ENCODE results near the gene MON2. TPM values are rescaled to one million over a fixed set of nuclear protein-coding genes. Genes with fewer than 3 reads are reported as not detected.

The MON2 gene
- total and polyA plus RNA-seq, 2 of the 8 experiments (the other 6 are each of a cell fraction or from before 2014, with no cell fraction given), result 3.8 to 21.8 TPM

DNA sequence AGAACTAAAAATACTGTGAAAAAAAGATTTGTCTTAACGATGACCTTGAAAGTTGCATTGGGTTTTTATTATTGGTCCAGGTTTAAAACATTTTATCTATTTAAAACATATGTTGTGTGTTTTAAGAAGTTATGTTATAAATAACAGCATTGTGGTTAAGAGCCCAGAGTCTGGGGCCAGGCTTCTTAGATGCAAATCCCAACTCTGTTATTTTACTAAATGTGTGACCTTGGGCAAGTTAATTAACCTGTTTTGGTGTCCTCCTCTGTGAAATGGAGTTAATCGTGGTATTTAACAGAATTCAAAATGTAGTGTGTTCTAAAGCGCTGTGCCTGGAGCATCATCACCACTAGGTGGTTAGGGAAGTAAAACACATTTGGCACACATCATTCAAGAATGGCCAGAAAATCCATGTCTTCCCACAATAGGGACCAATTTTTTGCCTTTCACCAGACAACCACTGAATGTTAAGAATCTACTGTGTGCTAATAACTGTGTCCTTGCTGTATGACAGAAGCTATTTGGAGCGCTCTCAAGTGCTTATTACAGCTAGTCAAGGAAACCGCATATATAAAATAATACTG is 133.3 kb downstream of the MON2 start:
- Histone ChIP-seq H3K14ac (ENCODE audit: insufficient read length) (no peak overlapping the region), H3K4me2 (ENCODE audit: insufficient read depth in 1 of 2, low read depth in 2 of 2, low read length in 2 of 2) (no peak overlapping the region), H2AFZ (ENCODE audit: low read length) (no peak overlapping the region), H3K23me2 (ENCODE audit: low read depth, low read length) (no peaks in the 10 kb centered on the region), H3K4ac (replicated peaks; ENCODE audit: insufficient read length, low read depth, low read length) (no peak overlapping the region), H3K4me1 (replicated peaks in 1 of 4; ENCODE audit: control insufficient read depth in 3 of 4, insufficient read depth in 4 of 4, low read length in 3 of 4) (peaks cover 0 to 6% (median under 1%) of the 10 kb centered on the region in 4 experiments; a peak in 3 of 7 replicates), H3K27ac (ENCODE audit: low read depth, low read length) (no peak overlapping the region), H2BK5ac (ENCODE audit: low read depth, low read length) (no peak overlapping the region), H3K4me3 (ENCODE audit: extremely low read depth in 1 of 4, insufficient read depth in 2 of 4, low read depth in 3 of 4, low read length in 4 of 4) (no peak overlapping the region), H4K91ac (replicated peaks; ENCODE audit: insufficient read length, low read length) (no peak overlapping the region), H2BK12ac (ENCODE audit: low read depth, low read length) (no peak overlapping the region), H3K9ac (replicated peaks in 1 of 4; ENCODE audit: extremely low read depth in 1 of 4, low read depth in 3 of 4, low read length in 3 of 4) (no peak overlapping the region), H3K79me2 (ENCODE audit: control insufficient read depth in 1 of 2, insufficient read depth in 2 of 2, low read length in 2 of 2) (peaks cover 0 to 12% of the 10 kb centered on the region in 2 experiments; a peak in 2 of 4 replicates), H3K23ac (ENCODE audit: insufficient read length) (no peak overlapping the region), H2AK5ac (ENCODE audit: low read depth, low read length) (no peak overlapping the region), H2BK120ac (replicated peaks; ENCODE audit: low read depth, low read length) (no peak overlapping the region), H3K9me3 (ENCODE audit: insufficient read depth in 2 of 2, low read depth in 1 of 2, low read length in 1 of 2) (no peaks in the 10 kb centered on the region), H3K27me3 (replicated peaks in 1 of 4; ENCODE audit: control insufficient read depth in 3 of 4, extremely low read depth in 1 of 4, insufficient read depth in 3 of 4, low read length in 3 of 4) (no peaks in the 10 kb centered on the region), H2BK20ac (ENCODE audit: low read length) (no peak overlapping the region), H4K8ac (ENCODE audit: extremely low read depth, insufficient read depth, low read length) (no peak overlapping the region), H3K36me3 (ENCODE audit: control insufficient read depth in 2 of 4, insufficient read depth in 4 of 4, low read length in 3 of 4) (no peaks in the 10 kb centered on the region), H2BK15ac (ENCODE audit: low read length) (no peak overlapping the region), H3K18ac (ENCODE audit: extremely low read depth, low read length) (no peak overlapping the region), H4K20me1 (replicated peaks in 1 of 2; ENCODE audit: control insufficient read depth in 1 of 2, insufficient read depth in 2 of 2, low read length in 2 of 2) (peaks cover 0 to 1% of the 10 kb centered on the region in 2 experiments), H4K5ac (ENCODE audit: insufficient read length, low read depth, low read length) (no peak overlapping the region), H3K56ac (replicated peaks; ENCODE audit: insufficient read length, low read depth, low read length) (no peak overlapping the region), H3K79me1 (ENCODE audit: low read depth, low read length) (no peaks in the 10 kb centered on the region)
- ChIA-PET POLR2A (ENCODE audit: partially characterized antibody) (no interaction called here), CTCF (ENCODE audit: partially characterized antibody) (interaction anchor here (0.6 to 1.3 kb wide), 9 partner anchors 9 to 199 kb away, joined by 3 to 4 read pairs (median 3); no protein-coding TSS in a partner anchor)
- 89% methylated on average over 5 of the region's 5 CpGs; no CpG with 5 or more reads in 1 of the 2 experiments for WGBS, 2 experiments (ENCODE audit: extremely low coverage in 1 of 2, insufficient coverage in 1 of 2, insufficient read length in 1 of 2, insufficient replicate concordance in 2 of 2, low coverage in 1 of 2, low lambda C conversion rate in 2 of 2, missing lambda C conversion rate in 1 of 2)
- FAIRE-seq (no peak), DNase-seq (ENCODE audit: low read depth in 1 of 2, low spot score in 2 of 2) (no peak)
- no peak for TF ChIP-seq PHF8 (conservative IDR thresholded peaks at IDR 0.05; ENCODE audit: low read depth, low read length)
- peak; percentile 26 to 42; a peak in 3 of 4 replicates for TF ChIP-seq RAD21 (IDR thresholded peaks at IDR 0.05 in 1 of 2, conservative IDR thresholded peaks at IDR 0.05 in 1 of 2; ENCODE audit: low read depth in 2 of 2, low read length in 2 of 2)
- no peak for TF ChIP-seq CBX5 (IDR thresholded peaks at IDR 0.05; ENCODE audit: low read depth, low read length)
- TF ChIP-seq KDM5A (IDR thresholded peaks at IDR 0.05; ENCODE audit: low read length), result no peak
- no peak for TF ChIP-seq POLR2A (IDR thresholded peaks at IDR 0.05; ENCODE audit: control extremely low read depth in 1 of 2, low read depth in 2 of 2, low read length in 2 of 2)
- TF ChIP-seq CHD1 (IDR thresholded peaks at IDR 0.05; ENCODE audit: low read depth, low read length), result no peak
- TF ChIP-seq BCL11A (IDR thresholded peaks at IDR 0.05; ENCODE audit: low read depth in 2 of 2, low read length in 2 of 2), result no peak
- TF ChIP-seq SRF (IDR thresholded peaks at IDR 0.05; ENCODE audit: low read depth, low read length), result no peak
- no peak for TF ChIP-seq HDAC6 (IDR thresholded peaks at IDR 0.05; ENCODE audit: low read depth, low read length)
- no peak for TF ChIP-seq NANOG (IDR thresholded peaks at IDR 0.05; ENCODE audit: insufficient read depth, low read depth, low read length, poor library complexity, severe bottlenecking)
- TF ChIP-seq EP300 (IDR thresholded peaks at IDR 0.05; ENCODE audit: borderline replicate concordance in 1 of 2, low read depth in 2 of 2, low read length in 2 of 2), result no peak
